ENCODE results near the gene SLC35A3. TPM values are rescaled to one million over a fixed set of nuclear protein-coding genes. Genes with fewer than 3 reads are reported as not detected.

The SLC35A3 gene
- total RNA-seq, 1 donor from 2014 or later = 12.0 TPM

- H3K4me3 Mint-ChIP-seq = peak overlapping the region; percentile 100
- H3K27ac Mint-ChIP-seq (ENCODE audit: unreplicated experiment) = peak overlapping the region; percentile 100
- TF ChIP-seq CTCF (conservative IDR thresholded peaks at IDR 0.05) = no peak
- no peaks in the 10 kb centered on the region for H3K9me3 Mint-ChIP-seq
- DNase-seq (ENCODE audit: low read depth, low spot score) = no peak
- H3K4me1 Mint-ChIP-seq = peaks cover 53% of the 10 kb centered on the region
- no peaks in the 10 kb centered on the region for H3K27me3 Mint-ChIP-seq (ENCODE audit: low read depth)
- H3K36me3 Mint-ChIP-seq (ENCODE audit: low read depth) = peaks cover 7% of the 10 kb centered on the region
Measured at GRCh38 chr1:100036718-100037655, 67.2 kb downstream of the SLC35A3 start.

- H3K4me1 Mint-ChIP-seq = peaks cover 59% of the 10 kb centered on the region
Measured at GRCh38 chr1:100037656-100037926, 67.8 kb downstream of the SLC35A3 start.

GRCh38 chr1:100037927-100038659 lies 68.3 kb downstream of the SLC35A3 start:
- Mint-ChIP-seq H3K4me1 (peaks cover 64% of the 10 kb centered on the region), H3K27ac (ENCODE audit: unreplicated experiment) (peak overlapping the region; percentile 100), H3K9me3 (no peaks in the 10 kb centered on the region), H3K4me3 (peak overlapping the region; percentile 100), H3K27me3 (ENCODE audit: low read depth) (no peaks in the 10 kb centered on the region), H3K36me3 (ENCODE audit: low read depth) (peaks cover 10% of the 10 kb centered on the region)
- TF ChIP-seq CTCF (conservative IDR thresholded peaks at IDR 0.05) = no peak
- peak; percentile 76 for DNase-seq (ENCODE audit: low read depth, low spot score)

More at GRCh38 chr1:100037656-100037926, 67.8 kb downstream of the SLC35A3 start:
- no peaks in the 10 kb centered on the region for H3K27me3 Mint-ChIP-seq (ENCODE audit: low read depth)
- H3K4me3 Mint-ChIP-seq = peak overlapping the region; percentile 100
- H3K9me3 Mint-ChIP-seq = no peaks in the 10 kb centered on the region
- peaks cover 7% of the 10 kb centered on the region for H3K36me3 Mint-ChIP-seq (ENCODE audit: low read depth)
- no peak for TF ChIP-seq CTCF (conservative IDR thresholded peaks at IDR 0.05)
- no peak for DNase-seq (ENCODE audit: low read depth, low spot score)
- H3K27ac Mint-ChIP-seq (ENCODE audit: unreplicated experiment) = peak overlapping the region; percentile 100

GRCh38 chr1:100038660-100039287 lies 69.0 kb downstream of the SLC35A3 start:
- H3K9me3 Mint-ChIP-seq = peaks cover 3% of the 10 kb centered on the region
- peak overlapping the region; percentile 100 for H3K4me3 Mint-ChIP-seq
- DNase-seq (ENCODE audit: low read depth, low spot score) = peak; percentile 43
- H3K27me3 Mint-ChIP-seq (ENCODE audit: low read depth) = no peaks in the 10 kb centered on the region
- peak overlapping the region; percentile 99 for H3K27ac Mint-ChIP-seq (ENCODE audit: unreplicated experiment)
- peaks cover 14% of the 10 kb centered on the region for H3K36me3 Mint-ChIP-seq (ENCODE audit: low read depth)
- H3K4me1 Mint-ChIP-seq = peaks cover 65% of the 10 kb centered on the region
- TF ChIP-seq CTCF (conservative IDR thresholded peaks at IDR 0.05) = no peak

GRCh38 chr1:100039591-100039990 lies 69.8 kb downstream of the SLC35A3 start:
- H3K36me3 Mint-ChIP-seq (ENCODE audit: low read depth) = peaks cover 20% of the 10 kb centered on the region
- peaks cover 8% of the 10 kb centered on the region for H3K9me3 Mint-ChIP-seq
- DNase-seq (ENCODE audit: low read depth, low spot score) = no peak
- peak overlapping the region; percentile 78 for H3K27ac Mint-ChIP-seq (ENCODE audit: unreplicated experiment)
- H3K4me3 Mint-ChIP-seq = peak overlapping the region; percentile 100
- no peak for TF ChIP-seq CTCF (conservative IDR thresholded peaks at IDR 0.05)
- H3K4me1 Mint-ChIP-seq = peaks cover 60% of the 10 kb centered on the region
- H3K27me3 Mint-ChIP-seq (ENCODE audit: low read depth) = no peaks in the 10 kb centered on the region

Measured in neural crest cell (in vitro differentiated cells).